GM21529 (cell line): ENCODE measurements around the gene ADAD2.
A peak's percentile ranks its signal among the peaks of the same experiment; 100 is the strongest.

Experiments used
- ATAC-seq: cut with Tn5 transposase; IDR thresholded peaks from one replicate; pipeline ENCODE4 v1.9.1; 2021; ENCODE audit not compliant: unreplicated experiment

ADAD2 gene

GRCh38 chr16:84176192-84177053 is 14.5 kb upstream of the ADAD2 start:
- no peak for ATAC-seq

- no peak for ATAC-seq
Measured at GRCh38 chr16:84177741-84178073, 13.2 kb upstream of the ADAD2 start.

GRCh38 chr16:84178146-84178765 is 12.7 kb upstream of the ADAD2 start:
- no peak for ATAC-seq

- no peak for ATAC-seq
Measured at GRCh38 chr16:84178892-84179611, 11.9 kb upstream of the ADAD2 start.

- no peak for ATAC-seq
Measured at GRCh38 chr16:84179612-84180320, 11.2 kb upstream of the ADAD2 start.

- no peak for ATAC-seq
Measured at GRCh38 chr16:84180519-84181140, 10.3 kb upstream of the ADAD2 start.

- ATAC-seq: no peak
Measured at GRCh38 chr16:84181144-84181915, 9.6 kb upstream of the ADAD2 start.

GRCh38 chr16:84182104-84182503 is 8.9 kb upstream of the ADAD2 start:
- no peak for ATAC-seq

GRCh38 chr16:84182680-84183571 is 8.0 kb upstream of the ADAD2 start:
- ATAC-seq: no peak

GRCh38 chr16:84183572-84183875 is 7.4 kb upstream of the ADAD2 start:
- no peak for ATAC-seq

- ATAC-seq: no peak
Measured at GRCh38 chr16:84183911-84184591, 6.9 kb upstream of the ADAD2 start.

- ATAC-seq: no peak
Measured at GRCh38 chr16:84184775-84185174, 6.2 kb upstream of the ADAD2 start.

GRCh38 chr16:84186685-84187437 is 4.1 kb upstream of the ADAD2 start, which contains the start of gene TAF1C:
Gene TAF1C, minus strand, starts transcription at chr16:84187057. Its CDS starts 2,069 bp downstream, at chr16:84184988.
- peak; percentile 95 for ATAC-seq

- ATAC-seq: no peak
Measured at GRCh38 chr16:84191466-84191865, 509 bp downstream of the ADAD2 start.

- no peak for ATAC-seq
Measured at GRCh38 chr16:84193480-84193879, 2.5 kb downstream of the ADAD2 start.

- ATAC-seq: no peak
Measured at GRCh38 chr16:84194018-84194417, 3.1 kb downstream of the ADAD2 start.

- no peak for ATAC-seq
Measured at GRCh38 chr16:84194470-84195200, 3.7 kb downstream of the ADAD2 start.
